Measurements from ENCODE around the gene RSRC2.
"Not testable (repeated sequence)": the region's sequence is repeated elsewhere in the genome, so short reads cannot be mapped to it uniquely, and the experiment has no call there.

RSRC2 gene

GRCh38 chr12:122486805-122487426, 39.8 kb downstream of the RSRC2 start:
- no peak for DNase-seq (ENCODE audit: extremely low read depth, low read depth)
- no peak overlapping the region for H3K4me3 ChIP-seq (replicated peaks; ENCODE audit: low read depth, low read length)
- no peak for TF ChIP-seq CTCF (IDR thresholded peaks at IDR 0.05; ENCODE audit: low read depth, low read length, missing control alignments)

- not testable (repeated sequence) for H3K4me3 ChIP-seq (replicated peaks; ENCODE audit: low read depth, low read length); DNase-seq (ENCODE audit: extremely low read depth, low read depth)
Observed at GRCh38 chr12:122486360-122486759, 40.4 kb downstream of the RSRC2 start.

- not testable (repeated sequence) for H3K4me3 ChIP-seq (replicated peaks; ENCODE audit: low read depth, low read length); DNase-seq (ENCODE audit: extremely low read depth, low read depth)
Observed at GRCh38 chr12:122484385-122484784, 42.4 kb downstream of the RSRC2 start.

- no peak for DNase-seq (ENCODE audit: extremely low read depth, low read depth)
Observed at GRCh38 chr12:122483969-122484368, 42.8 kb downstream of the RSRC2 start.

GRCh38 chr12:122481861-122482260, 44.9 kb downstream of the RSRC2 start:
- no peak for TF ChIP-seq CTCF (IDR thresholded peaks at IDR 0.05; ENCODE audit: low read depth, low read length, missing control alignments)

More at GRCh38 chr12:122483969-122484368, 42.8 kb downstream of the RSRC2 start:
- no peak for TF ChIP-seq CTCF (IDR thresholded peaks at IDR 0.05; ENCODE audit: low read depth, low read length, missing control alignments)
- no peak overlapping the region for H3K4me3 ChIP-seq (replicated peaks; ENCODE audit: low read depth, low read length)

GRCh38 chr12:122480753-122481152, 46.0 kb downstream of the RSRC2 start:
- no peak for TF ChIP-seq CTCF (IDR thresholded peaks at IDR 0.05; ENCODE audit: low read depth, low read length, missing control alignments)
- no peak overlapping the region for H3K4me3 ChIP-seq (replicated peaks; ENCODE audit: low read depth, low read length)

More at GRCh38 chr12:122481861-122482260, 44.9 kb downstream of the RSRC2 start:
- DNase-seq (ENCODE audit: extremely low read depth, low read depth): no peak
- no peak overlapping the region for H3K4me3 ChIP-seq (replicated peaks; ENCODE audit: low read depth, low read length)

GRCh38 chr12:122474324-122474716, 52.4 kb downstream of the RSRC2 start:
- no peak for TF ChIP-seq CTCF (IDR thresholded peaks at IDR 0.05; ENCODE audit: low read depth, low read length, missing control alignments)

More at GRCh38 chr12:122480753-122481152, 46.0 kb downstream of the RSRC2 start:
- no peak for DNase-seq (ENCODE audit: extremely low read depth, low read depth)

More at GRCh38 chr12:122474324-122474716, 52.4 kb downstream of the RSRC2 start:
- H3K4me3 ChIP-seq (replicated peaks; ENCODE audit: low read depth, low read length): no peak overlapping the region
- DNase-seq (ENCODE audit: extremely low read depth, low read depth): no peak

Measured in HFF-Myc (cell line).